Endothelial cell of umbilical vein (primary cell): ENCODE measurements around the gene FLNB.

Experiments used
- CTCF ChIP-seq, 2 donors: IDR thresholded peaks; 1 replicate in 1 of 2; 2 replicates in 1 of 2; pipeline ENCODE4 v1.5.1; 2011; ENCODE audit warnings: low read length in 2 of 2, mild to moderate bottlenecking in 2 of 2, moderate library complexity in 2 of 2, control low read depth in 1 of 2, inconsistent platforms in 1 of 2, low read depth in 1 of 2; ENCODE audit not compliant: insufficient read depth in 1 of 2; ENCODE audit errors: extremely low read depth in 1 of 2
- EZH2 ChIP-seq: IDR thresholded peaks from 2 replicates; pipeline ENCODE4 v1.6.1; 2012; ENCODE audit warnings: borderline replicate concordance, low read depth, mild to moderate bottlenecking, moderate library complexity, low read length, inconsistent platforms; ENCODE audit not compliant: severe bottlenecking
- FOS ChIP-seq: IDR thresholded peaks from 2 replicates; pipeline ENCODE4 v1.6.1; 2011; ENCODE audit warnings: mild to moderate bottlenecking, low read length, moderate library complexity, borderline replicate concordance; ENCODE audit not compliant: insufficient read depth
- MAX ChIP-seq: IDR thresholded peaks from 2 replicates; pipeline ENCODE4 v1.6.1; 2011; ENCODE audit not compliant: insufficient read depth, insufficient read length
- MYC ChIP-seq: IDR thresholded peaks from one replicate; pipeline ENCODE4 v1.6.1; 2011; ENCODE audit warnings: mild to moderate bottlenecking, low read depth, low read length
- POLR2A ChIP-seq: IDR thresholded peaks from 2 replicates; pipeline ENCODE4 v1.6.1; 2012; ENCODE audit warnings: low read depth, mild to moderate bottlenecking, control low read depth, low read length
- POLR2AphosphoS5 ChIP-seq: IDR thresholded peaks from 2 replicates; pipeline ENCODE4 v1.6.1; 2012; ENCODE audit warnings: low read depth, mild to moderate bottlenecking, control low read depth, low read length, moderate library complexity; ENCODE audit not compliant: insufficient read depth

- TF ChIP-seq CTCF (IDR thresholded peaks at IDR 0.05; ENCODE audit: extremely low read depth in 1 of 2, insufficient read depth in 1 of 2, low read depth in 1 of 2, low read length in 2 of 2), result no peak
- no peak for TF ChIP-seq MYC
- no peak for TF ChIP-seq POLR2A
- TF ChIP-seq POLR2AphosphoS5, result no peak
- TF ChIP-seq MAX, result no peak
- TF ChIP-seq FOS, result no peak
- no peak for TF ChIP-seq EZH2
These were observed 48.1 kb upstream of the FLNB start for GRCh38 chr3:57960174-57960505.
